Embryonic facial prominence (tissue), 1 donor: ENCODE results near the gene AKAP10.
"Not testable (repeated sequence)": the region's sequence is repeated elsewhere in the genome, so short reads cannot be mapped to it uniquely, and the experiment has no call there.

ENCODE experiments used
- DNase-seq: peaks from one replicate; pipeline ENCODE4 v3.0.0-alpha.2; 2016; ENCODE audit errors: extremely low spot score

Gene AKAP10

DNA sequence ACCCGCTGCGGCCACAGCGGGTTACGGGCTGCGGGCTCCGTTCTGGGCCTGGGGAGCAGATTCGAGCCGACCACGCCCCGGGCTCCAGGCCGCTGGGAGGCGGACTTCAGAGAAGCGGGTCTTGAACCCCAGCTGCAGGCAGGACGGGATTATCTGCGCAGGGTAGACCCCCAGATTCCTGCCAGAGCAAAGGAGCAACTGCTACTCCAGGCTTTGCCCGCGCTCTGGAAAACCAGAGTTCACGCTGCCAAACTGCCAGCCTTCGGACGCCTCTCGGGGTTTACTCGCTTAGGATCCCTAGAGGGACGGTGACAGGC, 109.6 kb downstream of the AKAP10 start:
- DNase-seq: peak; percentile 28

DNA sequence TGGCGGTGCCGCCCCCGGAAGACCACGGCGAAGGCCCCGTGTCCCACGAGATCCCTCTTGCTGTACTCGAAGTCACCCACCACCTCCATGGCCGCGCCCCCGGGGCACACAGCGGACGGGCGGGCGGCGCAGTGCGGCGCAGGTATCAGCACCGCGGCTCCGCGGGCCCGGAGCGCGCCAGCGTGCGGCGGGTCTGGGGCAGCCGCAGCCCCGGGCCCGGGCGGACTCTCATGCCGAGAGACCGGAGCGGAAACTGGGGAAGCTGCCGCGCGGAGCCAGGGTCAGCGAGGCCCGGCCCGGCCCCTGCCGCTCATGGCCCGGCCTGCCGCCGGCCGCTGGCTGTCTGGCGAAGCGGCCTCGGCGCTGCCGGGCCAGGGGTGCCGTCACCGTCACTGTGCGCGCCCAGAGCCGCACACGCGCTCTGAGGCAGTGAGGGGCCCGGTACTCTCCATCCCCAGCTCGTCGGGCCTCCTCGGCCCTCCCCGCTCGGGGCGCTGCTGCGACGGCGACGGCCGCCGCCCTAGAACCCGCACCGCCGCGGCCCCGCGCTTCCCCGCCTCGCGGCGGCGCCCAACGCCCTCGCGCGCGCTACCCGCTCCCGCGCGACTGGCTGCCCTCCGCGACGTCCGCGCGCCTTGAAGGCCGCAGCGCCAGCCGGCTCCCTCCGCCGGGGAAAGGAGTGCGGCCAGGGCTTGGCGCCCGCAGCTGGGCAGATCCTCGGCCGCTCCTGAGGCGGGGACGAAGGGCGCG, 110.1 kb downstream of the AKAP10 start, which contains the start of gene ULK2:
TSS of gene ULK2 (minus strand) at position 608 of the 750 bp plus-strand sequence. CDS start at position 89, 519 bp downstream.
- peak; percentile 45 for DNase-seq

DNA sequence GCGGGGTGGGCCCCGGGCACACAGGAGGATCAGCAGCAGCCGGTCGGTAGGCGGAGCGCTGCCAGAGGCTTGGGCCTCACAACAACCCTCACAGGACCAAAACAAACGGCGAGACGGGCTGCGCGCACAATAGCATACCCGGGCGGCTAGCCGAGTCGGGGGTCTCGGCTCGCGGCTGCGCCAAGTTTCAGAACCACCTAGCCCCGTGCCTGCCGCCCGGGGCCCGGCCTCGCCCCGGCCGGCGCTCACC, 110.6 kb downstream of the AKAP10 start:
- DNase-seq: no peak

DNA sequence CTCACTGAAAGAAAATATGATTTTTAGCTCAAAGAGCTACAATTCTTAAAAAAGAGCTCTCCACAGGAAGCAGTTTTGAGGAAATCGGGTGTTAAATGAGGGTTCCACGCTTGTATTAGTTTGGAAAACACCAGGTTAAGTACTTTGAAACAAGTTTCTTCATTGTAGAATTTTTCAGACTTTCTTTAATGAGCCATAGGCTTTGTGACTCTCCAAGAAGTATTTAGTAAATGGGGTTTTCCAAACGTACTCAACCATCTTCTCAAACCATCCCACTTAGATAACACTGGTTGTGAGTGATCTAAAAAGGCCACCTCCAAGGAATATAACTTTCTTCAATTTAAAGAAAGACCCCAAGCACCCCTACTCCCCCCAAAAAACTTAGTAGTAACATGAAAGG, 112.6 kb downstream of the AKAP10 start:
- no peak for DNase-seq

DNA sequence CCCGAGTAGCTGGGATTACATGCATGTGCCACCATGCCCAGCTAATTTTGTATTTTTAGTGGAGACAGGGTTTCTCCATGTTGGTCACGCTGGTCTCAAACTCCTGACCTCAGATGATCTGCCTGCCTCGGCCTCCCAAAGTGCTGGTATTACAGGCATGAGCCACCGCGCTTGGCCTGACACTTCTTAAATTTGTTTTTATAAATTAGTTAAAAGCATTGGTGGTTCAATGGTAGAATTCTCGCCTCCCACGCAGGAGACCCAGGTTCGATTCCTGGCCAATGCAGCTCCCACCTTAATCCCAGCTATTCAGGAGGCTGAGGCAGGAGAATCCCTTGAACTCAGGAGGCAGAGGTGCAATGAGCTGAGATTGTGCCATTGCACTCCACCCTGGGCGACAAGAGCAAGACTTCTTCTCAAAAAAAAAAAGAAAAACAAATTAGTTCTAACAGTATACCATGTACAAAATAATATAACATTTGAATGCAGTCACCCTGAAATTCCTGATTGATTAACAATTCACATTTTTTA, 116.9 kb downstream of the AKAP10 start:
- not testable (repeated sequence) for DNase-seq

DNA sequence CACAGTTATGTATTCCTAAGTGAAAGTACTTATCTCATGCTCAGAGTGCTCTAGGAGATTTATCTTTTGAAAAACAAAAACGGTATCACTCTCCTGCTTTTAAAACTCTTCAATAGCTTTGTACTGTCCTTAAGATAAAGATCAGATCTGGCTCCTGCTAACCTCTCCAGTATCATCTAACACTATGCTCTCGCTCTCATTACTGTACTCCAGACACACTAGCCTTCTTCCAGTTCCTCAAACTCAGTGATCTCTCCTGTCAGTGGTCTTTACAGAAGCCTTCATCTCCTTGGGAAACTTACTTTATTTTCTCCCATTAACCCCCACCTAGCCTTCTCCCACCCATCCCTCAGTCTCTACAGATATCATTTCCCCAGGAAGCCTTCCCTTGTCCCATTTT, 120.0 kb downstream of the AKAP10 start:
- no peak for DNase-seq
